ENCODE measurements around the gene PITX2.

The PITX2 gene

DNA sequence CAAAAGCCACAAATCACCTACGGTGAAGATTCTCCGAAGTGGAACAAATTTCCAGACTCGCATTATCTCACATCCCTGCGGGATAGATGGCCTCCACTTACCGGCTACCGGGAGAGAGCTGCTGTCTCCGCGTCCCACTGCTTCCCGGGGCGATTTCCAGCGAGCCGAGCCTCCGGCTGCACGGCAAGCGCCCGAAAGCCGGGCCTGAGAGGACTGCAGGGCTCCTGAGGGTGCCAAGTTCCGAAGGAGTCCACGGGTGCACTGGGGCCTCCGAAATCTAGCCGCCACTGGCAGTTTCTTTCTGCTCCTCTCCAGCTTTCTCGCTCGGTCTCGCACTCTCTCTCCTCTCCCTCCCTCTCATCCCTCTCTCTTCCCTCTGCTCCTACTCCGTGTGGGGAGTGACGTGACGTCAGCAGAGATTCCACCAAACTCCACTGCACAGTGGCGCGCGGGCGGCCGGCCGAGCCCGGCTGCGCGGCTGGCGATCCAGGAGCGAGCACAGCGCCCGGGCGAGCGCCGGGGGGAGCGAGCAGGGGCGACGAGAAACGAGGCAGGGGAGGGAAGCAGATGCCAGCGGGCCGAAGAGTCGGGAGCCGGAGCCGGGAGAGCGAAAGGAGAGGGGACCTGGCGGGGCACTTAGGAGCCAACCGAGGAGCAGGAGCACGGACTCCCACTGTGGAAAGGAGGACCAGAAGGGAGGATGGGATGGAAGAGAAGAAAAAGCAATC, 14.0 kb upstream of the PITX2 start:
- DNase-seq (ENCODE audit: extremely low read depth in 1 of 2, low read depth in 1 of 2): no peak

GRCh38 chr4:110636171-110636679, 13.3 kb upstream of the PITX2 start:
- no peak for DNase-seq (ENCODE audit: extremely low read depth in 1 of 2, low read depth in 1 of 2)

DNA sequence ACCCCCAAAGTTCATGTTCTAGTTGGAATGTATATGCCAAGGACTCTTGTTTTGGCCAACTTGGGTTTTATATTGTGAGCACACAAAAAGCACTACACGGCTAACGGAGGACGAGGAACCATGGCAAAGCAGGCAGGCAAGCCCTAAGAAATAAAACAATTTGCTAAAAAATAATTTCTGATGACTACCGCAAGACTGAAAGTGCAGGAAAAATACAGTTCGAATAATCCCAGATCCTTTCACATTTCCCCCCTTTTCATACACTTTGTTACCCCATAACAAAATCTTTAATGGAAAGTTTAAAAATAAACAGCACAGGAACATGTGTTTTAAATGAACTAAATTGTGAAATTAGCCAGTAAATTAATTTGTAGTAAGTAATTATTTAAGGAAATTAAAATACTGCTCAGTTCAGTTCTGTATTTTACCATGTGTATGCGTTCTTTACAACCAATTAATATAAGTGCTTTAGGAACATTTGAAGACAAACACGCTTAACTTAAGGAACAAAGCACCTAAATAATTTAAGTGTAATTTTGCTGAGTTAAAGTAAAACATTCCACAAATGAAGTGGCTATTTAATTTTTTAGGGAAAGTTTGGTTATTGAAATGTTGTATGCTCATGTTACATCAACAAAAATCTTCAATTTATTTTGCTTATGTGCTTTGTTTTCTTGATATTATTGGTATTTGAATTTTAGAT, 12.4 kb upstream of the PITX2 start:
- DNase-seq (ENCODE audit: extremely low read depth in 1 of 2, low read depth in 1 of 2): no peak

- no peak for DNase-seq (ENCODE audit: extremely low read depth in 1 of 2, low read depth in 1 of 2)
Measured at GRCh38 chr4:110634350-110635162, 11.7 kb upstream of the PITX2 start.

- no peak for DNase-seq (ENCODE audit: extremely low read depth in 1 of 2, low read depth in 1 of 2)
Measured at GRCh38 chr4:110633358-110634341, 10.8 kb upstream of the PITX2 start.

DNA sequence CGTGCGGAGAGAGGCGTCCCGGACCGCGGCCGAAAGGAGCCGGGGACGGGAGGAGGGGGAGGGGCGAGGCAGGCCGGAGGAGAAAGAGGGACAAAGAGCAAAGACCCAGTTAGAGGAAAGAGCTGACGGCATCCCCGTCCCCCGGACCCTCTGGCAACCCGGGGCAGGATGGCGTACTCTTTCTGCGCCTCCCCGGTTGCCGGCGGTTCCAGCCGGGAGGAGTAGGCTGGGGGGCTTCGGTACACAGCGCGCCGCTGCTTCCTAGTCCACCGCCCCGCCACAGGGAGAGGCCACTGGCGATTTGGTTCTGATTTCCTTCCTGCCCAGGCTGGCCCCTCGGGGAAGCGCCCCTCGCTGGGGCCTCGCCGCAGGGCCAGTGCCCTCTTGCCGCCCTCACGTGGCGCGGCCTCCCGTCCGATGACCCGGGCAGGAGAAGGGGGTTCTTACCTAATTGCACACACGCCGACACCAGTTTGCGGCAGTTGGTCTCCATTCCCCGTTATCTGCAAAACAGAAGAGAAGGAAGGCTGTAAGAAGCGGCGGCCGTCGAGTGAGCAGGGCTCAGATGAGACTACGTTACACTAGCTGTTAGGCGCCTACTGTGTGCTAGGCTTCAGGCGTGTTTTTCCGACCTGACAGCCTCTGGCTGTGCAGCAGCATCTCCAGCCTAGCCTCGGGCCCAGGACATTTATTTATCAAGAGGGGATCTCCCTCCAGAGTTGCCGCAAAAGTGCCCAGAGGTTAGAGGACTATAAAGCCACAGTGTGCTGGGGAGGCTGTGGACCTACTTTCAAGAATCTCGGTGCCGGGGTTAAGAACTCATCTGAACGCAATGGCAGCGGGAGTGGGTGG, 9.9 kb upstream of the PITX2 start:
- DNase-seq (ENCODE audit: extremely low read depth in 1 of 2, low read depth in 1 of 2): no peak

- no peak for DNase-seq (ENCODE audit: extremely low read depth in 1 of 2, low read depth in 1 of 2)
Measured at GRCh38 chr4:110631584-110632505, 9.0 kb upstream of the PITX2 start.

DNA sequence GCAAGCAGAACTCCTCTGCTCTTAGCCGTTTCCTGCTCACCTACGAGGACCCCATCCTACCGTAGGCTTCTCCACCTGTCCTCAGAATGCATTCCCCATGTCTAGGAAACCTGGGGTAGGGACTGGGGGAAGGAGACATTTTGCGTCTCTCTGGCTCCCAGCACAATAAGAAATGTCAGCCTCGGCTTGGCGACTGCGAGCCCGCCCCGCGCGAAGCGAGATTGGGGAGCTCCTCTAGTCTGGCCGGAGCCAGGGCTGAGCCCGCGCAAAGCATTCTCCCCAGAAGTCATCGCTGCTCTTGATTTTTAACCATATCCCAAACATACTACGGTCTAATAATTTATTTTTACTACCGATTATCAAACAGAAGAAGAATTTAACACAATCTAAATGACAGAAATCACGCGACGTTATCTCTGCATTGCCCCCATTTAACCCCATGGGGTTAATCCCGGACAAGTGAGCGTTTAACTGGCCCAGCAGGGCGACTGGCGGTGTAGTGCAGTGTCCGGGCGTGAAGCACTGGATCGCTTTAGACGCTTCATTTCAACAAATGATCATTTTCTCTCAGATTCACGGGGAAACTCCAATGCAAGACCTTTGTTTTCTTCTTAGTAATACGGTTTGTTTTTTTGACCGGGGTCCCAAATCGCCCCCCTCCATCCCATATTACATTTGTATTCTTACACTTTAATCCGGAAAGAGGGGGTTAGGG, 8.0 kb upstream of the PITX2 start:
- no peak for DNase-seq (ENCODE audit: extremely low read depth in 1 of 2, low read depth in 1 of 2)

DNA sequence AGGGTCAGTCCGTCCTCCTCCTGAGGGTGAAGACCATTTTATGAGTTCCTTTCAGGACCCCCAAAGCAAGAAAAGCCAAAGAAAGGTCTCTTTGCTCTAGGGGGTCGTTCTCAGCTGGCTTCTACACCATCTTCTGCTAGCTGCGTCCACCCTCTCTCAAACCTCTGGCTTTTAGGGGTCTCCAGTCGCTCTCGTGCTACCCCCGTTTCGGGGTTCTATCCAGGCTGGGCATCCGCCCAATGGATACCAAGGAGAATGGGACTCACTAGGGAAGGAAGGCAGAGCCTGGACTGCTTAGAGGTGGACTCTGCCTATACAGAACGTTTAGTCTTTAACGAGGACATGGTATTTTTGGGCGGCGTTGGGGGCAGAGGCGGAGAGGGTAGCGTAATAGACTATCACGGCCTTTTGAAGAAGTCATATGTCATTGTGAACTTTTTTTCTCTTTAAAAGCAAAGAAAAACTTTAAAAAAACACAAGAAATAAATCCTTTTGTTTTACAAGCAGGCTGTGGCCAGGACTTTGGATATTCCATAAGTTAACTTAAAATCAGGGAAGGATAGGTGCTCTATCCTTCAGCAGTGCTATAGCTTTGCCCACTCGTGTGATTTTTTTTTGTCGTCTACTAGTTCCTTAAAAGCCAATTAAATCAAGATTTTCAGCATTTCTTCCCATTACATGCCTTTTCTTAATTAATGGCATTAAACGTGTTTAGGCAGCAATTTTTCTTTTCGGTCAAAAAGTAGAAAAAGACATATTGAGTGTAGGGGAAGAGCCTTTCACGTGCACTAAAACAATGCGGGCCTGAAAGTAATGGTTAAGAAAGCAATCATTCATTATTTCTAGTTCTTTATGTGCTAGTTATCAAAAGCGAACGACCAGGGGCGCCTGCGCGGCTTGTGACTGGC, 7.2 kb upstream of the PITX2 start:
- no peak for DNase-seq (ENCODE audit: extremely low read depth in 1 of 2, low read depth in 1 of 2)

GRCh38 chr4:110629214-110629754, 6.4 kb upstream of the PITX2 start:
- DNase-seq (ENCODE audit: extremely low read depth in 1 of 2, low read depth in 1 of 2): no peak

- no peak for DNase-seq (ENCODE audit: extremely low read depth in 1 of 2, low read depth in 1 of 2)
Measured at GRCh38 chr4:110628663-110629213, 5.9 kb upstream of the PITX2 start.

DNA sequence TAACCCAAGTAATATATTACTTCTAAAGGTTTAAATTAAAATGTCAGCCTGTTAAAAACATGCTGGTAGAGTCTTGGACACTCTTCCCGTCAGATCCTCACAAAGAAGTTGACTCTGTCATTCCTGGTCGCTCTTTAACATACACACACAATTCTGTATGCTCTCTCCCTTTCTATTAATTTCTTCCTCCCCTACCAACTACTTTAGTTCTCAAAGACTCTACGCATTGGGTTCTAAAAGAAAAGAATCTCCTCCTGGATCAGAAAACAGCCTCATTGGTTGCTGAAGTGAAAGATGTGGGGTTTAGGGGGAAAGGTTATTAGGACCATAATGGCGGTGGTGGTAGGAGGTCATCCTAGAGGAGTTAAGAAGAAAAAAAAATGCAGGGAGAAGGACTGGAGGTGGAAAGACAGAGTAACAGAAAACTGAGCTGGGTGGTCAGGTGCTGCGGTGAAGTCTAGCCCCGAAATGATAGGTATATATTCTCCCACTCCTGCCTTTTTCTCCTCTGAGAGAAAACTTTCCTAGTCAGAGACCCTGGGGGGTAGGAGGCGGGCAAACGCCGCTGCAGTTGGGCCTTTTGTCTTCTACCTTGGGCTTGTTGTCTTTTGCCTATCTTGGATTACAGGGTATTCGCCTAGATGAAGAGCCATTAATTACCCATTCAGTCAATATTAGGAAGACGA, 5.2 kb upstream of the PITX2 start:
- no peak for DNase-seq (ENCODE audit: extremely low read depth in 1 of 2, low read depth in 1 of 2)

- DNase-seq (ENCODE audit: extremely low read depth in 1 of 2, low read depth in 1 of 2): no peak
Measured at GRCh38 chr4:110626532-110627153, 3.8 kb upstream of the PITX2 start.

DNA sequence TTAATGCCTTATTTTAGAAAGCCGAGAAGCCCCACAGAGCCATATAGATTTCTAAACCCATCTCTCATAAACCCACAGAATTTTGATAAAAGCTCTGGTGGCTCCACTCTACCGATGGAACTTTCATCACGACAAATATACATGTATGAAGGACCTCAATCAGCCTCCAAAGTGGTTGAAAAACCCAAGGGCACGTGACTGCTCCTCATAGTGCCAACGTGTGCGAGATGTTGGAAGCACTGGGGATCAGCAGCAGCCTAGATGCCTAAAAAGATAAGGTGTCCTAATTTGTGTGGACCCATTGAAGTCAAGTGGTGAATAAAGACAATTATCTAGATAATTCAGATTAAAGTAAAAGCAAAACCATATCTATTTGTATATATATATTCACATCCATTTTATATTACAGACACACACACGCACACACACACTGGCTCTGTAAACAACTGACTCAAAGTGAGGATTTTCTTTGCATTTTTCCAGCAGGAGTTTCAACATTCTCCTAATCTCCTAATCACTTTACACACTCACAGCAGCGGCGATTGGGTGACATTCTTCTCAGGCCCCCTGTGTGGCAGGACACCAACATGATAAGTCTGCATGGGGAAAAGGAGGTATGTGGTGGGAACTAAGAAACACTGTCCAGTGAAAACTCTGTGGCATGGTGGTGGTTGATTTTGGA, 2.8 kb upstream of the PITX2 start:
- DNase-seq (ENCODE audit: extremely low read depth in 1 of 2, low read depth in 1 of 2): no peak
